ENCODE data around the gene MLST8.

The MLST8 gene, protein sequence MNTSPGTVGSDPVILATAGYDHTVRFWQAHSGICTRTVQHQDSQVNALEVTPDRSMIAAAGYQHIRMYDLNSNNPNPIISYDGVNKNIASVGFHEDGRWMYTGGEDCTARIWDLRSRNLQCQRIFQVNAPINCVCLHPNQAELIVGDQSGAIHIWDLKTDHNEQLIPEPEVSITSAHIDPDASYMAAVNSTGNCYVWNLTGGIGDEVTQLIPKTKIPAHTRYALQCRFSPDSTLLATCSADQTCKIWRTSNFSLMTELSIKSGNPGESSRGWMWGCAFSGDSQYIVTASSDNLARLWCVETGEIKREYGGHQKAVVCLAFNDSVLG

DNA sequence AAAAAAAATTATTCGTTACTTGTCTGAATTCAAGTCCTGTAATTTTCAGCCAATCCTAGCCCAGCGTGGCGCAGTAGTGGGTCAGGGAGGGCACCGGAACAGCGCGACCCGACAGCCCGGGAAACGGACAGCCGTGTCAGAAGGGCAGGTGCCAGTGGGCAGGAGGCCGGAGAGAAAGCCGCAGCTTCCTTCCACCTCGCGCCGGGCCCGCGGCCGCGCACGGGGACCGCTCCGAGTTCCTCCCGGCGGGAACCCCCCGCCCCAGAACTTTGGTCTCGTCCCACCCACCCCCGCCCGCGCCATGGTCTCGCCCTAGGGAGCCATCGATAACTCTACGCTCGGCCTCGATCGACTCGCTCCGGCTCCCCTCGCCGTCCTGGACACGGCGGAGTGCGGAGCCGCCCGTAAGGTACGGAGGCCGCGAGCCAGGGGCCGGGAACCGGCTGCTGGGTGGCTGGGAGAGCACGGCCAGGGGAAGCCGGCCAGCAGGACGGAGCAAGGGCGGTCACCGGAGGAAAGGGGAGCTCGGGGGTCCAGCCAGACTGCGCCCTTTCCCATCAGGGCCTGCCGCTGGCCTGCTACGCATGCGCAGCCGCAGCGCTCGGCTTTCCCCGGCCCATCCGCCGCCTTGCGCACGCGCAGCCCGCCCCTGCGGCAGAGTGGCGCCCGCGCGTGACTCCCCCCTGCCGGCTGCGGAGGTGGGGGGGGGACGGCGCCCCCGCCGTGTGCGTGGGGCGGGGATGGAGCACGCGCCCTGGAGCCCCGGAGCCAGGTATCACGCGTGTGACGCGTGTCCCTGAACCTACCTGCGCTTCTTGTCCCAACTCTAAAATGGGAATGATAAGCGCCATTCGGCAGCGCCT is at the start of gene MLST8:
MLST8 (plus strand) TSS at position 351 of the 863 bp plus-strand sequence. CDS start 632 bp downstream, outside the sequence.
- peak; percentile 89 for DNase-seq

DNA sequence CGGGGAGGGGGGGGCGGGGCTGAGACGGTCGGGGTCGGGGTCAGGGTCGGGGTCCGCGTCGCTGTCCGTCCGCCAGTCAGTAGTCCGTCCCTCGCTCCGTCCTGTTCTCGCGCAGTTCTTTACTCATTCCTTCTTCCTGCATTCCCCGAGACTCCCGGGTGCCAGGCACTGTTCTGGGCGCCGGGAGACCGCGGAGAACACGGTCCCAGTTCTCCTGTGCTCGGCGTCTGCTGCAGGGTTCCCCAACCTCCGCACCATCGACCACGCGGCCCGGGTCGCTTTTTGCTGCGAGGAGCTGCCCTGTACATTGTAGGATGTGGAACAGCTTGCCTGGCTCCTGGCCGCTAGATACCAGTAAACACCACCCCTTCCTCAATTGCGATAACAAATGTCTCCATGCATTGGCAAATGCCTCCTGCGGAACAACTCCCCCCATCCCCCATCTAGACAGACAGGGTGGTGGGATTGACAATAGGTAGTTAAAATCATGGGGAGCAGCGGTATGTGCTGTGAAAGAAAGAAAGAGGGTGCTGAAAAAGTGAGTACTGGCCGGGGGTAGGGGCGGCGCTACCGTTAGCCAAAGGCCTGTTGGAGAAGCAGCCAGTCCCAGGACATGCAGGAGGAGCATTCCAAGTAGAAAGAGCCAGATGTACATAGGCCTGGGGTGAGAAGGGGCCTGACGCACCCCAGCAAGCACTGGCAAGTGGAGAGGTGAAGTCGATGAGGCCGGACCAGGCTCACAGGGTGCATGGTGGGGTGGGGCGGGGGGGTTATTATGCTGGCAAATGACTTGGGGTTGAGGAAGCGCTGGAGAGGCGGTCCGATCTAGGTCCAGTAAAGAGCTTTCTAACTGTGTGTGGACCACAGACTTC is 49.0 kb upstream of the MLST8 start:
- no peak for DNase-seq

DNA sequence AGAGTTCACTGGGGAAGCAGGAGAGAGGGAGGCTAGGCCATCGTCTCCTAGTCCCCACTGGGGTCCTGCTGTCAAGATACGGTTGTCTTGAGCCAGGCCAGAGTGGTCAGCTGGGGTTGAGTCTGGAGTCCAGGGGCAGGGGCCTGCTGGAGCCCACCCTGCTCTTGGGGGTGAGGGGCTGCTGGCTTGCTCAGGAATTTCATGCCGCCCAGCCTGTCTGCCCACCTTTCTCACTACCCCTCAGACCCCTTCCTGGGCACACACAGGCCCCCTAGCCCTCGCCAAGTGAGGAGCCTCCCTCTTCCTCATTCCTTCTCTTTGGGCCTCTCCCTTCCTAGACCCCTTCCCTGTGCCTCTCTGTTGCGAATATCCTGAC is 48.4 kb upstream of the MLST8 start:
- no peak for DNase-seq

DNA sequence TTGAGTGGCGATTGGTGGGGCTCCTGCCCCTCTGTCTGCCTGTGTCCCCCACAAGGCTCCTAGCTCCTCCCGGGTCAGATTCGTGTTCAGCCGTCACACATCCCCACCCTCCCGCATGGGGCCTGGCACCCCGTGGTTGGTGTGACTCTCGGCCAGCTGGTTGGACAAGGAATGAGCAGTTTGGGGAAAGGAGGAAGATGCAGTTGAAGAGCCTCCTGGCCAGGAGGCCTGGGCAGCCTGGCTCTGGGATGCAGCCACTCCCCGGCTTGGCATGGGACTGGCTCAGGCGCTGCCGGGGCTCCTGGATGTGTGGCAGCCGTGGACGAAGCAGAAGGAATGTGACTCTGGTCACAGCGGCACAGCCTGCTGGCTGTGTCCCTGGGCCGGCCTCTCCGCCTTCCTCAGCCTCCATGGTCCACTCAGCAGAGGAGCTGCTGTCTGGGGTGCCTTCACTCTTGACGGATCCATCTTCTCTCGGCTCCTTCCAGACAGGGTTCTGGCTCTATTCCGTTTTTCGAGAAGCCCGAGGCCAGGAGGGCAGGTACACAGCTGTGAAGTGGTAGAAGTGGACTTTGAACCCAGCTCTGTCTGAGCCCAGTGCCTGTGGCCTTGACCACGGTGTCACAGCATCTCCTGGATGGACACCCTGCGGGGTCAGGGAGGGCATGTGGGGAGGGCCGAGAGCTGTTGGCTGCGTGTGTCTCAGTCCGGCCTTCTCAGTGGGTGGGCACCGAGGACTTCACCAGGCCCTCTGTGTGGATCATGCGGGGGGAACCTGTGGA is 47.6 kb upstream of the MLST8 start:
- no peak for DNase-seq

DNA sequence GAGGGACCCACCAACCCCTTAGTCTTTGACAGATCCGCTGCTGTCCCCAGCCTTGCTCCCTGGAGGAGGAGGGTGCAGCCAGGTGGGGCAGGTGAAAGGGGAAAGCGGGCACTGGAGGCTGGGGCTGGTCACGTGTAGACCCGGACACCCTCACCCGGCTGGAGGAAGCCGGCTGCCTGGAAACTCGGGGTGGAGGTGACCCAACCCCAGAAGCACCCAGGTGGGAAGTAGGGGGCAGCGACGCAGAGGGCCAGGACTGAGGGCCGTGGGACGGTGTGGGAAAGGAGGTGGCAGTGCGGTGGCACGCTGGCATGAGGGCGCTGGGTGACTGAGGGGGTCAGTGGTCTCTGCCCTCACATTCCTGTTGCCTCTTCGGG is 47.0 kb upstream of the MLST8 start:
- no peak for DNase-seq

DNA sequence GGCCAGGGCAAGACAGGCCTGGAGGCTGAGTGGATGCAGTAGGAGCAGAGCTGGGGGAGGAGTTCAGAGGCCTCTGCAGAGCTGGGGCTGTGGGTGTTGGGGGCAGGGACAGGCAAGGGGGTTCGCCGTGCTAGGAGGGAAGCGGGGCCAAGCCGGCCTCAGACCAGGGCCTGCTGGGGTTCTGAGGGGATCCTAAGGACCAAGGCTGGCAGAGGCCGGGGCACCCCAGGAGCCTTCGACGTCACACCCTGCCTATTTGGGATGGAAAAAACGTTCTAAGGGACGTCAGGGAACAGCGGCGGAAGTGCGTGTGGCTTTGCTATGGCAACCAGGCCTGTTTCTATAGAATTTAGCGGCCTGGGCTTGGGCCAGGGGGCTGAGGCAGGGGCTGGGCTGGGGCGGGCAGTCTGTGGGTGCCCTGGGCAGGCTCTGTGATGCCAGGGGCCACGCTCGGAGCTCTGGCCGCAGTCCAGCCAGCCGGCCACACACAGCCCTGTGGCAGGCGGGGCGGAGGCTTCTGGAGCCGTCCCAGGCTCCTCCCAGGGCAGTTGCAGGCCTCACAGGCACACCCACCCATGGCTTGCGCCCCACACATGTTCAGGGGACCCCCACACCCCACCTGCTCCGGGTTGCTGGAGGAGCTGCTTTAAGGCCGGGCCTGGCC is 45.9 kb upstream of the MLST8 start:
- DNase-seq: no peak

DNA sequence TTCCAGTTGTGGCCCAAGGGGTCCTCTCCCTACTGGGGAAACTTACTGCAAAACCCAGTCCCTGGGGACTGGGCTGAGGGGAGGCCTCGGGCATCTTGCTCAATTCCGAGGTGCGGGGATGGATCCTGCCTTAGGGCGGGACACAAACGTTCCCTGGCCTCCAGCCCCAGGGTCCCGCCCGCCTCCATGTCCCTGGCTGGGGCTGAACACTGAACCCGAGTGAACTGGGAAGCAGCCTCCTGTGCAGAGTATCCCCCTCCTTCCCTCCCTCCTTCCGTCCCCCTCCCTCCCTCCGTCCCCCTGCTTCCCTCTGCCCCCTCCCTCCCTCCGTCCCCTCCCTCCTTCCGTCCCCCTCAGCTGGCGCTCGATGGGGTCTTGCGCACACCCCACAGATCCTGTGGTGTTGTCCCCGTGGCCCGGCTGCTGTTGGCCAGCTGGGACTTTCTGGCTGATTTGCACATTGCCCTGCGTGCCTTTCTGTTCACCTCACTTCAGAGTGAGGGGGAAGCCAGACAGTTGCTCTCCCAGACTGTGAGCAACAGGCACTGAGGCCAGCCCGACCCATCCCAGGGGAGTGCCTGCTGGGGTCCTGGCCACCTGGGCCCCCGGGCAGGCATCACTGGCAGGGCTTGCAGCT is 44.2 kb upstream of the MLST8 start:
- no peak for DNase-seq

DNA sequence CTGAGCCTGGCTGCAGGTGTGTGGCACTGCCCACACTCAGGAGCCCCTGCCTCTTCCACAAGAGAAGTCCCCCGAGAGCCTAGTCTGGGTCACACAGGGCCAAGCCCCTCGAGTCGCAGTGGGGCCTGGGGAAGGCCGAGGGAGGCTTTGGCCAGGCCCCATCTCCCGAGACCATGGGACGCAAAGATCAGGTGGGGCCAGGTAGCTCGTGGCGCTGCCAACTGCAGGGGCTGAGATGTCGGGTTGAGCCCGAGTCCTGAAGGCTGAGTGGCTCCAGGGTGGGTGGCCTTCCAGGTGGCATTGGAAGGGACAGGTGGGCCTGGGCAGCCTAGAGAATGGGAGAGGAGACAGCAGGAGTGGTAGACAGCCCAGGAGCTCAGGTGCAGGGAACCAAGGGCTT is 43.3 kb upstream of the MLST8 start:
- no peak for DNase-seq

DNA sequence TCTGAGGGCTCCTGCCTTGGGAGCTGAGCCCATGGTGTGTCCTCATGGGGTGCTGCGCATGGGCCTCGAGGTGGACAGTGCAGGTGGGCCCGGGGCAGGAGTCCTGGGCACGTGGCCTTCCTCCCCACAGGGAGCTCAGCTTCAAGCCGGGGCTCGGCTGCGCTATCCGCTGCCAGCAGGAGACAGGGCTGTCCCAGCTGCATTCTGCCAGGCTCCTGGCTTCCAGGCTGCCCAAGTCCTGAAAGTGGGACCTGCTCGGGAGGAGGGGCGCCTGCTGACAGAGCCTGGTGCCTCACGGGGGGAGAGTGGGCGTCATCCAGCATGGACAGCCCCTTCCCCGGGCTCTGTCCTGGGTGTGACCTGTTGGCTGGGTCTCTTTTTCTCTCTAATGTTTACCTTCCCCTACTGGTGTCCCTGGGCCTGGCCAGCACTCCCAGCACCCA is 42.6 kb upstream of the MLST8 start:
- DNase-seq: no peak

DNA sequence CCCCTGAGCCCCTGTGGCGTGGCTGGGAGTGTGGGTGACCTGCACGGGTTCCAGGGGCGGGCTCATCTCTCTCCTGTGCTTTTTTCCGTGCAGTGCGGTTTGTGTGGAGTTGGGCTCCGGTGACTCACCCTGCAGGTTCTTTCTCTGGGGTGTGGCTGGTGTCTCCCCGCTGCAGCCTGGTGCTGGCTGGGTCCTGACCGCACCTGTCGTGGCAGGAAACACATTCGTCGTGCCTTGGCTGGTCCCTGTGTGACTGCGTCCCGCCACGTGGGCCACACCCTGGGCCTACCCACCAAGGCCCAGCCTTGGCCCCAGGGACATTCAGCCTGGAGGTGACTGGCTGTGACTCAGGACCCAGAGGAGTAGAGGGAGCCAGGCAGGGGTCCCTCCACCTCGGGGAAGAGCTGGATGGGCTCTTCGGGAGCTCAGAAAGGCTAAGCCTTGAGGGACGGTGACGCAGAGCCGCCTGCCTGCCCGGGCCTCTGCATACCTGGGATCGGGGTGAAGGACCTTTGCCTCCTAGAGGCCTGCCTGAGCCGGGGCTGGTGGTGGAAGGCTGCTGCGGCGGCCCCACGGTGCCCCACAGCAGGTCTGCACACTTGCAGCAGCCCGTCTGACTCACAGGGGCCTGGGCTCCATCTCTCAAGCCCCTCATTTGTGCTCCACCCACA is 41.9 kb upstream of the MLST8 start:
- DNase-seq: no peak

DNA sequence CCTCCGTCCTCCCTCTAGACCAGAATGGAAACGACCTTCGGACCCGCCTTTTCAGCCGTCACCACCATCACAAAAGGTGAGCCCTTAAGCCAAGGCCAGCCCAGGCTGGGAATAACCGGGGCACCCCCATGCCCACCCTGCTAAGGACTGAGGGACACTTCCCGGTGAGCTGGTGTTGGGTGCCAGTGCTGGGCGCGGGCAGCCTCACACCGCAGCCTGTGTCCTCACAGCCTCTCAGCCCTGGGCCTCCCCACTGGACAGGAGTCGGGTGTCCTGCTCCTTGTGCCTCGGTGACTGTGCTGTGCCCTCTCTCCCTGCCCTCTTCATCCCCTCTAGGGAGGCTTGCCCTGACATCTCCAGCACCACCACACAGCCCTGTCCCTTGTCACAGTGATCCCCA is 39.4 kb upstream of the MLST8 start:
- DNase-seq: no peak

DNA sequence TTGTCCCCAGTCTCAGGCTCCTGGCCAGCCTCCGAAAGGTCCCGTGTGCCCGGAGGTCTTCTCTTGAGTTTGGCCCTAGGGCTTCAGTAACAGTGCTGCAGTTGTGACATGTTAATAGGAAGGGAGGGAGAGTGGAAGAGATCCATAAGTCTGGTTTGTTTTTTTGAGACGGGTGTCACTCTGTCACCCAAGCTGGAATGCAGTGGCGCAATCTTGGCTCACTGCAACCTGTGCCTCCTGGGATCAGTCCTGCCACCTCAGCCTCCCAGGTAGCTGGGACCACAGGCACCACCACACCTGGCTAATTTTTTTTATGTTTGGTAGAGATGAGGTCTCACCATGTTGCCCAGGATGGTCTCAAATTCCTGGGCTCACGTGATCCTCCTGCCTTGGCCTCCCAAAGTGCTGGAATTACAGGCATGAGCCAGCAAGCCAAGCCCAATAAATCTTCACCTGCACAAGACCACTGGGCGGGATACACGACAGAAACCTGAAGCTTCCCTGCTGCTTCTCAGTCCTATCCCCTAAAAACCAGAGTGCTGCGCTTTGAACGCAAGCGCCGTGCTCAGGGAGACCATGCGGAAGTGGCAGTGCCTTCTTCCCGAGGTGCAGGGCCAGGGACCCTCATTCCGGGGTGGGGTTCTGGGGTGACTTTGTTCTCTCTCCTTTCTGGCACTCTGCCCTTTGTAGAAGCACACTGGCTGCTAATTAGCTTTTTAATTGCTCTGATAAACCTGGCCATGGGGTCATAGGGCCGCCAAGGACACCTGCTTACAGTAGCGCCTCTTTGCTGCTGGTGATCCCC is 38.8 kb upstream of the MLST8 start:
- no peak for DNase-seq

DNA sequence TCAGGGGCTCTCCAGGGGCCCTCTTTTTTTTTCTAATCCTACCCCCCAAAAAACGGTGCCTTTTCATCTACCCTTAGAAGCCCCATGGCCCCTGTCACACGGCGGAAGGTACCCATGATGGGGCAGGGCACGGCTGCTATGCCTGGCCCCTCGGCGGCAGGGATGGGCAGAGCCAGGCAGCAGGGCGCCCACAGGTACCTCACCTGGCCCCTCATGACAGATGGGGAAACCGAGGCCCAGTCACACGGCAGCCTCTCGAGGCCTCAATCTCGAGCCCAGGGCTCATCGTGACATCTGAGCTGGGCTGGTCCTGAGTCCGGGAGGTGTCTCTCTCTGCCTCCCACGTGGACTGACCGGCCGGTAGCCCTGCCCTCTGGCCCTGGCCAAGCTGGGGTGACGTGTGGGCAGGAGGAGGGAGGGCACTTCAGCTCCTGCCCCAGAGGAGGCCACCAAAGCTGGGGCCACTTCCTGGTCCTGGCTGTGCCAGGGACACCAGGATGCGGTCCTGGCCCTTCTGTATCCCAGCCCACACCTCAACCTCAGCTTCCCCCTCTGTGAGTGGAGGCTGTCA is 38.1 kb upstream of the MLST8 start:
- DNase-seq: no peak

DNA sequence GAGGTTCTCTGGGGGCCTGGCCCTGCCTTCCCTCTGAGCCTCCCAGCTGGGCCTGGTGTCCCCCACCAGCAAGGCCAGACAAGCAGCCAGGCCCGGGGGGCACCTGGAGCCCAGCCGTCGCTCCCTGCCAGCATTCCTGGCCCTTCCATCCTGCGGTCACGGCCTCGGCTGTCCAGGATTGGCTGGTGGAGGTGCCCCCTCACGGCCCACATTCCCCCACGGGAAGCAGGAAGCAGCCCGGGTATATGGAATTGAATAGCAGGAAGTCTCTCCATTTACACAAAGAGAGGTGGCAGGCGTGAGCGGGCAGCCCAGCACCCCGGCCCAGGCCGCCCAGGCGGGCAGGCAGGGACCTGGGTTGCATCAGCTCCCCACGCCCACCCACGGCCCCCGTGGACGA is 35.2 kb upstream of the MLST8 start:
- no peak for DNase-seq

DNA sequence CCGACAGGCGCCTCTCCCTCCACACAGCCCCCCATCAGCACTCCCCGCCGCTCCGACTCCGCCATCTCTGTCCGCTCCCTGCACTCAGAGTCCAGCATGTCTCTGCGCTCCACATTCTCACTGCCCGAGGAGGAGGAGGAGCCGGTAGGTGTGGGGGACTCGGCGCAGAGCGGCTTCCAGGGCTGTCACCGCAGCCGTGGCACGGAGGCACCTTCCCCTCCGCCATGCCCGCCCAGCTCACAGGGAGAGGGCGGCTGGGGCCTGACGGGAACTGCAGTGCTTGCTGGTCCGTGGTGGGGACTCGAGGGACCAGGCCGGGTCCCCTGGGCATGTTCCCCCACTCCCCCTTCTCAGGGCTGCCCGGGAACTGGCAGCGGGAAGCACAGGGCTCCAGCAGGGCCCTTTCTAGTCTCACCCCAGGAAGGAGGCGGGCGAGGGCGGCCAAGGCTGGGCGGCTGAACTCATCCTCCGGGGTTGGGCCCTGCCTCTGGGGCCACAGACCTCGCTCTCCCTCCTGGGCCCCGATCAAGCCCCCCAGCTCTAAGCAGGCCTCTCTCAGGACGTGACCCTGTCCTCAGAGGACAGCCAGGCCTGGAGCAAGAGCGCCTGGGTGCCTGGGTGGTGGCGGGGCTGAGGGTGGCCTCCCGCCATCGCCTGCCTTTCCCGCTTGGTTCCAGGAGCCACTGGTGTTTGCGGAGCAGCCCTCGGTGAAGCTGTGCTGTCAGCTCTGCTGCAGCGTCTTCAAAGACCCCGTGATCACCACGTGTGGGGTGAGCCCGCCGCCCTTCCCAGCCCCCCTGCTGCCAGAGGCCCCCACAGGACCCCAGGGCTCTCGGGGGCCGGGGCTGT is 34.4 kb upstream of the MLST8 start:
- DNase-seq: no peak

DNA sequence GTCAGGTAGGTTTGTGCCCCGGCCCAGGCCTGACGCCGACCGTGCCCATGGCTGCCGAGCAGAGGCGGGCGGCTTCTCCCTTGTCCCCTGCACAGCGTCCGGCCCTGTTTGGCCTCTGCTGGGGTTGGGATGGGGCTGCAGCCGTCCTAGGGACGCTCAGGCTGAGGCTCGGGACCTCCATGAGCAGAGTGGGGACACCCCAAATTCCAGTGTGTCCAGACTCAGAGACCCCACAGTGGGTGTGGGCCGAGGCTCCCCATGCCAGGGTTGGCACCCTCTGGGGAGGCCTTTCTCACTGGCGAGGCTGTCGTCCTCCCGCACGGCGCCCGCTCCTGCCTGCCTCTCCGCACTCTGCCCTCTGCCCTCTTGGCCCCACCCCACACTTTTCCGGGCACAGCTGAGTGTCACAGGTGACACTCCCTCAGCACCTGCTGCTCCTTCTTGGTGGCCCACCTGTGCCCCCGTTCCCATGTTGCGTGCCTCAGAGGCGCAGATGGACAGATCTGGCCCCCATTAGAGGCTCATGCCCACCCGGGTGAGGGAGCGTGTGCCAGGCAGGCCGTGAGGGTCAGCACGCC is 33.6 kb upstream of the MLST8 start:
- no peak for DNase-seq

DNA sequence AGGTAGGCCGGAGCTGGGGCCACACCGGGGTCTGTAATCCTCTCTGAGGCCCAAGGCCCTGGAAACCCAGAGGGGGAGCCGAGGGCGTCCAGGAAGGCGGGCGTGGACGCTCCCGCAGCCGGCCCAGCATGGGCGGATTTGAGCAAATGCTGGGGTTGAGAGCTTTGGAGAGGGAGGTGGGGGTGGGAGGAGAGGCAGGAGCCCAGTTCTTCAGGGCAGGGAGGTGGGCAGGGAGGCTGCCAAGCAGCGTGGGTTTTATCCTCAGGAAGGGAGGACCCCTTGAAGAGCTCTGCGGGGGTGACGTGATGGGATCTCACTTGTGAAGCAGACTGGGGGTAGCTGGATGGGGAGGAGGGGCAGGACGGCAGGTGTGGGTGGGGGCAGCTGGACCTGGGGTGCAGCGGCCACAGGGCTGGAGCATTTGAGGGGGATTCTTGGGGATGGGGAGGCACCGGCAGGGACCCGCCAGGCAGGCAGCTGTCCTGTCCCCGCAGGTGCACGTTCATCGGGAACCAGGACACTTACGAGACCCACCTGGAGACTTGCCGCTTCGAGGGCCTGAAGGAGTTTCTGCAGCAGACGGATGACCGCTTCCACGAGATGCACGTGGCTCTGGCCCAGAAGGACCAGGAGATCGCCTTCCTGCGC is 32.4 kb upstream of the MLST8 start:
- DNase-seq: no peak

DNA sequence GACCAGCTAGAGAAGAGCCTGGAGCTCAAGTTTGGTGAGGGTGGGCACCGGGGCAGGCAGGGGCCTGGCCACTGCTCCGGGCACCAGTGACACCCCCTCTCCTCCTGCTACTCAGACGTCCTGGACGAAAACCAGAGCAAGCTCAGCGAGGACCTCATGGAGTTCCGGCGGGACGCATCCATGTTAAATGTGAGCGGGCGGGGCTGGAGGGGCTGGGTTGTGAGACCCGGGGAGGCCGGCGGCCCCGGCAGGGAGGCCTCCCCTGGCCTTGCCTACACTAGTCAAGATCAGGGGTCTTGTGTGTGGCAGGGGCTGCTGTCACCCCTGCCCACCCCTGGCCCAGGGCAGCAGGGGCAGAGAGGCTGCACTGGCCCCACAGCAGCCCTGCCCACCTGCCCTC is 31.9 kb upstream of the MLST8 start:
- no peak for DNase-seq
